Astrocyte of the spinal cord (primary cell): ENCODE results near the gene IGFALS.

ENCODE experiments used
- DNase-seq: peaks from one replicate; pipeline ENCODE4 v3.0.0; 2011; ENCODE audit warnings: low read depth, low spot score
- H3K4me3 ChIP-seq: 2 replicates; pipeline ENCODE4 v1.5.1; 2011; ENCODE audit warnings: low read depth, mild to moderate bottlenecking, low read length, moderate library complexity
- in situ Hi-C: cut with HindIII; loops from 2 replicates; pipeline ENCODE4 v1.10.0; 2017; ENCODE audit warnings: low sequenced_read_pairs
- TF ChIP-seq, protein P1 (sequence below): IDR thresholded peaks from 2 replicates; pipeline ENCODE4 v1.5.1; 2012; ENCODE audit warnings: low read depth, mild to moderate bottlenecking, low read length, inconsistent platforms

The IGFALS gene

DNA sequence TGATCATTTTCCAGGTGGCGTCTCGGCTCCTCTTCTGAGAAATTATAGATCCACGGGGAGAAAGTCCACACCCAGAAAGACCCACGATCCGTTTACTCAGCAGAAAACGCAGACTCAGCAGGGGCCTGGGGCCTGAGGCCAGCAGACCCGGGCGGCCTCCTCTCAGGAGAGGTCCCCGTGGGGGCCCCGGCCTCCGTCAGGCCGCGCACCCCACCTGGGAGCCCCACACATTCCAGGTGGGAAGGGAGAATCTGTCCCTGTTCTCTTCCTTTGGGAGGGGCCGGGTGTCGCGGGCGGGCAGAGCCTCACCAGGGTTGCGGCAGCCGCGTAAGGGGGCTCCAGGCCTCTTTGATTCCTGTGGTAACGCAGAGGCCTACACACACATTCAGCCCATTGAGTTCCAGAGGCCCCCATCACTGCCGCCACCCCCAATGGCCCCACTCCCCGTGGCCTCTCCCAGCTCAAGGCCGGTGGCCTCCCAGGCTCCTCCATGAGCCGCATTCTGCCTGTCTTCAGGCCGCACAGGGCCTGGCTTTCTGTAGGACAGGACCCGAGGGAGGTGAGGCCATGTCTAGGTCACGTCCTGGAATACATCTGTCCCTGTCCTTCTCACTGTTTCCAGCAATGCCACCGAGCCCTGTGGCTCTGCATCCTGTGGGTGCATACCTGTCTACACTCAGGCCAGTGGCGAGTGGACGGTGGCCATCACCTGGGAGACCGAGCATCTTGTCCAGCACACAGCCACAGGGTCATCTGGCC lies 1.6 kb upstream of the IGFALS start:
- in situ Hi-C loops: no loop called here
- H3K4me3 ChIP-seq: no peak overlapping the region
- TF ChIP-seq, protein P1, sequence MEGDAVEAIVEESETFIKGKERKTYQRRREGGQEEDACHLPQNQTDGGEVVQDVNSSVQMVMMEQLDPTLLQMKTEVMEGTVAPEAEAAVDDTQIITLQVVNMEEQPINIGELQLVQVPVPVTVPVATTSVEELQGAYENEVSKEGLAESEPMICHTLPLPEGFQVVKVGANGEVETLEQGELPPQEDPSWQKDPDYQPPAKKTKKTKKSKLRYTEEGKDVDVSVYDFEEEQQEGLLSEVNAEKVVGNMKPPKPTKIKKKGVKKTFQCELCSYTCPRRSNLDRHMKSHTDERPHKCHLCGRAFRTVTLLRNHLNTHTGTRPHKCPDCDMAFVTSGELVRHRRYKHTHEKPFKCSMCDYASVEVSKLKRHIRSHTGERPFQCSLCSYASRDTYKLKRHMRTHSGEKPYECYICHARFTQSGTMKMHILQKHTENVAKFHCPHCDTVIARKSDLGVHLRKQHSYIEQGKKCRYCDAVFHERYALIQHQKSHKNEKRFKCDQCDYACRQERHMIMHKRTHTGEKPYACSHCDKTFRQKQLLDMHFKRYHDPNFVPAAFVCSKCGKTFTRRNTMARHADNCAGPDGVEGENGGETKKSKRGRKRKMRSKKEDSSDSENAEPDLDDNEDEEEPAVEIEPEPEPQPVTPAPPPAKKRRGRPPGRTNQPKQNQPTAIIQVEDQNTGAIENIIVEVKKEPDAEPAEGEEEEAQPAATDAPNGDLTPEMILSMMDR: no peak
- no peak for DNase-seq

DNA sequence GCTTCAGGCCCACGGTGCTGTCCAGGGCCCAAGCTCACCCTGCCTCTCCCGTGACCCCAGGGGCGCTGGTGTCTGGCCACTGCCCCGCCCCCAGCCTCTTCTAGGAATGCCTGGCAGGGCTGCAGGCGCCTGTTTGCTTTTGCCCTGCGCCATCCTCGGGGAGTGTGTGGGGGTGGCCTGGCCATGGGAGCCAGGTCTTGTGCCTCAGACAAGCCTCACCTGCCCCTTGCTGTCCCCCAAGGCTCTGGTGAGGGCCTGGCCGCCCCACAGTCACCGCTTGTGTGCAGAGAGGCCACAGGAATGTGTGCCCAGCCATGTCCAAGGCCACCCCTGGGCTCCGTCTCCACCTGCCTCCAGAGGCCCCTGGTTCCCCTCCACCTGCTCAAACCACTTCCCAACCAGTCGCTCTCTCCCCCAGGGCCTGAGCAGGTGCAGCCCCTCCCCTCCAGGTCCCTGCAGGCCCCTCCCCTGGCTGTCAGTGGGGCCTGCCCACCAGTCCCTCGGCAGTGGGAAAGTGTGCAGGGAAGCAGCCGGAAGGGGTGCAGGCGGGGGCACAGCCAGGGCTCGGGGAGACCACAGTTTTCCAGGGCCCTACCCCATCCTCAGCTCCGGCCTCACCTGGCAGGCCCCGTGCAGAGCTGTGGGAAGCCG lies 841 bp upstream of the IGFALS start:
- no peak overlapping the region for H3K4me3 ChIP-seq
- TF ChIP-seq, protein P1: no peak
- in situ Hi-C loops: no loop called here
- no peak for DNase-seq

DNA sequence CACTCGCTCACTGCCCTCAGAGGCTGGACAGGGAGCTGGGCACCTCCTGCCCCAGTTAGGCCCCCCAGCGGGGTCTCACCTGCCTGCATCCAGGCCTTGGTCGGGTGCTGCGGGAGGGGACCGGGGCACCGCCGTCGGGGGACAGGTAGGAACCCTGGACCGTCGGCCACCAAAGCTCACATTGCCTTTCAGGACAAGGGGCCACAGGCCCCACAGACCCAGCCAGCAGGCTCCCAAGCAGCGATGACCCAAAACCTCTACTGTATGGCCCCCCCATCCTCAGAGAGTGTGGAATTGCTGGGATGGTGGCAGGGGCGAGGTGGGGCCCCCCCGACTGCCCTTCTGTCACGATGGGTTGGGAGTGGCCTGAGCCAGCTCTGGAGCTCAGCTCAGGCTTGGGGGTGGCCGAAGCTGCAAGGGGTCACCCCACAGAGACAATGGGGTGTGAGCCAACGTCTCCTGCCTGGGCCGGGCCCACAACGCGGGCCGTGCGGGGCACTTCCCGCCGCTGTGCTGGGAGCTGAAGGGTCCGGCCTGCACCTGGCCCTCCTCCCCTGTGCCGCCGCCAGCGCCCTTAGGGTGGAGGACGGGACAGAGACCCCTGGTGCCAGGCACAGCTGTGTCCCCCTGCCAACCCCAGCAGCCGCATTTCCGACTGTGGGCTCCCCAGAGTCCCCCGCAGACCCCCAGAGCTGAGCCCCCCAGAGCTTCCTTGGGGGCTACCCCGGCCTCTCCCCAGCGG lies 498 bp downstream of the IGFALS start:
- in situ Hi-C loops: no loop called here
- DNase-seq: no peak

DNA sequence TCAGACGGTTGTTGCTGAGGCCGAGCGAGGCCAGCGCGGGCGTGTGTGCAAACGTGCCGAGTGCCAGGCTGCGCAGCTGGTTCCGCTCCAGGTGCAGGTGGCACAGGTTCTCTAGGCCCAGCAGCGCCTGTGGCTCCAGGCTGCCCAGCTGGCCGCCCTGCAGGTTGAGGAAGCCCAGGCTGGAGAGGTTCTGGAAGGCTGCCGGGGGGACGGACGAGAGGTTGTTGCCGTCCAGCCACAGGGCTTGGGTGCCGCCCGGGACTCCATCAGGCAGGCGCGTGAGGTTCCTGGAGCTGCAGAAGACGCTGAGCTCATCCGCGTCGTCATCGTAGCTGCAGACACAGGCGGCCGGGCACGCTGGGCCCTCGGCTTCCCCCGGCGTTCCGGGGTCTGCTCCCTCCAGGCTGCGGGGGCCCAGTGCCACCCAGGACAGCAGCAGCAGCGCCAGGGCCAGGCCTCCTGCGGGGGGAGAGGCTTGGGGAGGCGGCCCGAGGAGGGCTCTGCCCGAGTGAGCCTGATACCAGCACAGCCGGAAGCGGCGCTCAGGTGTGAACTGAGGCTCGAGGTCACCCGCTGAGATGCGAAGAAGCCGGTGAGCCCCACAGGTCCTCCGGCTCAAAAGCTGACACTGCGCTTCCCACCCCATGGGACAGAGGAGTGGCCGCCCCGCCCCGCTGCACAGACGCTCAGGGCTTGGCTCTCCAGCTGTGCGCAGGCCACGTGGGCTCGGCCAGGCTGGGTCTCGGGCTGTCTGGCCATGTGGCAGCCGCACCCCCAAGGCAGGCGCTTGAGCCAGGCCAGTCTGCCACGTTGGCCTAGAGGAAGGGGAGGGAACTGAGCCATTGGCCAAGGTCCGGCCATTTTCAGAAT lies 1.3 kb downstream of the IGFALS start:
- H3K4me3 ChIP-seq: no peak overlapping the region
- in situ Hi-C loops: no loop called here
- DNase-seq: no peak
- TF ChIP-seq, protein P1: no peak

More for the DNA sequence above, 498 bp downstream of the IGFALS start:
- H3K4me3 ChIP-seq: no peak overlapping the region
- TF ChIP-seq, protein P1: no peak

DNA sequence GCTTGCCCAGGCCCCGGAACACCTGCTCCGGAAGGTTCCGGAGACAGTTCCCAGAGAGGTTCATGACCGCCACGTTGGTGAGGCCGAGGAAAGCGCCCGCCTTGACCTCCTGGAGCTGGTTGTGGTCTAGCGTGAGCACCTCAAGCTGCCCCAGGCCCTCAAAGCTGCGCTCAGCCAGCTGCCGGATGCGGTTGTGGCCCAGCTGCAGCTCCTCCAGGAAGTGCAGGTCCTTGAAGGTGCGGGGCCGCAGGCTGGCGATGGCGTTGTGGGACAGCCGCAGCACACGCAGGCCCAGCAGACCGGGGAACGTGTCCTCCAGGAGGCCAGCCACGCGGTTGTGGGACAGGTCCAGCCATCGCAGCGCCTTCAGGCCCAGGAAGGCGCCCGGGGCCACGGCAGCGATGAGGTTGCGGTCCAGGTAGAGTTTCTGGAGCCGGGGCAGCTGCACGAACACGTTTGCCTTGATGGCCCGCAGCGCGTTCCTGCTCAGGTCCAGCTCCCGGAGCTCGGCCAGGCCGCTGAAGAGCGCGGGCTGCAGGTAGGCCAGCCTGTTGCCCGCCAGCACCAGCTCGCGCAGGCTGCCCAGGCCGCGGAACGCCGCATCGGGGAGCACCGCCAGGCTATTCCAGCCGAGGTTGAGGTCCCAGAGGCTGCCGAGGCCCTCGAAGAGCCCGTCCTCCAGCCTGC lies 2.1 kb downstream of the IGFALS start:
- no peak for DNase-seq
- H3K4me3 ChIP-seq: no peak overlapping the region
- TF ChIP-seq, protein P1: no peak
- in situ Hi-C loops: no loop called here
